DOHH2 (cell line): ENCODE results near the gene SIPA1.

ENCODE experiments used
- H3F3A ChIP-seq: fragments of 200-600 bp; sonication (generic), shearing (Covaris generic); 2 replicates; pipeline ENCODE4 v1.6.0; 2016; ENCODE audit warnings: antibody characterized with exemption, mild to moderate bottlenecking; ENCODE audit not compliant: control insufficient read depth, insufficient read depth
- H3K27ac ChIP-seq: fragments of 200-600 bp; sonication (generic); 2 replicates; pipeline ENCODE4 v1.5.1; 2014; ENCODE audit warnings: low read depth, mild to moderate bottlenecking, low read length, moderate library complexity
- H3K27me3 ChIP-seq: fragments of 200-600 bp; sonication (generic); 2 replicates; pipeline ENCODE4 v1.6.1; 2014; ENCODE audit warnings: mild to moderate bottlenecking, low read length, mixed read lengths; ENCODE audit not compliant: control insufficient read depth
- H3K36me3 ChIP-seq: fragments of 200-600 bp; sonication (generic); 2 replicates; pipeline ENCODE4 v1.6.1; 2014; ENCODE audit warnings: mild to moderate bottlenecking, low read length, moderate library complexity, mixed read lengths; ENCODE audit not compliant: control insufficient read depth
- H3K4me1 ChIP-seq: fragments of 200-600 bp; sonication (generic); 2 replicates; pipeline ENCODE4 v1.6.1; 2014; ENCODE audit warnings: mild to moderate bottlenecking, low read length, mixed read lengths; ENCODE audit not compliant: control insufficient read depth
- H3K4me2 ChIP-seq: fragments of 200-600 bp; sonication (generic); 2 replicates; pipeline ENCODE4 v1.6.0; 2014; ENCODE audit warnings: mild to moderate bottlenecking, low read length, moderate library complexity
- H3K4me3 ChIP-seq: fragments of 200-600 bp; sonication (generic); 2 replicates; pipeline ENCODE4 v1.5.1; 2014; ENCODE audit warnings: mild to moderate bottlenecking, low read length, mixed read lengths
- H3K79me2 ChIP-seq: fragments of 200-600 bp; sonication (generic); 2 replicates; pipeline ENCODE4 v1.6.1; 2014; ENCODE audit warnings: mild to moderate bottlenecking, low read length, mixed read lengths; ENCODE audit not compliant: control insufficient read depth
- H3K9me2 ChIP-seq: fragments of 200-600 bp; sonication (generic); replicated peaks from 2 replicates; pipeline ENCODE4 v1.6.1; 2014; ENCODE audit warnings: mild to moderate bottlenecking, low read length, mixed read lengths; ENCODE audit not compliant: control insufficient read depth
- H3K9me3 ChIP-seq: fragments of 200-600 bp; sonication (generic); 2 replicates; pipeline ENCODE4 v1.6.1; 2014; ENCODE audit warnings: antibody characterized with exemption, low read length, mixed read lengths; ENCODE audit not compliant: control insufficient read depth, insufficient read depth
- H4K20me1 ChIP-seq: fragments of 200-600 bp; sonication (generic); 2 replicates; pipeline ENCODE4 v1.6.0; 2014; ENCODE audit warnings: low read depth, mild to moderate bottlenecking, antibody characterized with exemption, low read length, moderate library complexity; ENCODE audit not compliant: control insufficient read depth, insufficient read depth
- CTCF ChIP-seq: fragments of 200-600 bp; sonication (generic); IDR thresholded peaks from one replicate; pipeline ENCODE4 v1.5.1; 2014; ENCODE audit warnings: antibody characterized with exemption, mild to moderate bottlenecking, low read depth, low read length; ENCODE audit not compliant: poor library complexity, severe bottlenecking
- EZH2phosphoT487 ChIP-seq: fragments of 200-600 bp; sonication (generic); IDR thresholded peaks from 2 replicates; pipeline ENCODE4 v1.6.1; 2017; ENCODE audit warnings: borderline replicate concordance, mild to moderate bottlenecking, antibody characterized with exemption, low read length, moderate library complexity, mixed read lengths

The SIPA1 gene

GRCh38 chr11:65661599-65662246, 23.8 kb downstream of the SIPA1 start:
- Histone ChIP-seq H3F3A (peaks cover 8% of the 10 kb centered on the region; the same call in 1 of the 2 replicates), H3K79me2 (peaks cover 37% of the 10 kb centered on the region), H3K4me1 (peaks cover 10% of the 10 kb centered on the region), H4K20me1 (peaks cover 12% of the 10 kb centered on the region), H3K4me3 (peak overlapping the region; percentile 96), H3K9me2 (no peaks in the 10 kb centered on the region), H3K36me3 (peaks cover 54% of the 10 kb centered on the region), H3K9me3 (no peaks in the 10 kb centered on the region), H3K27ac (0 out of 2 replicates have a peak overlapping the region, but pooled peaks have one; percentile 16), H3K4me2 (peak overlapping the region; percentile 98), H3K27me3 (no peaks in the 10 kb centered on the region)
- TF ChIP-seq CTCF (no peak), EZH2phosphoT487 (no peak)

- Histone ChIP-seq H3K36me3 (peaks cover 48% of the 10 kb centered on the region), H3K79me2 (peaks cover 37% of the 10 kb centered on the region), H3K9me2 (no peaks in the 10 kb centered on the region), H3K4me1 (peaks cover 10% of the 10 kb centered on the region), H3K27me3 (no peaks in the 10 kb centered on the region), H3K4me2 (peak overlapping the region; percentile 98), H3K4me3 (peak overlapping the region; percentile 96), H4K20me1 (peaks cover 12% of the 10 kb centered on the region), H3K9me3 (no peaks in the 10 kb centered on the region), H3K27ac (0 out of 2 replicates have a peak overlapping the region, but pooled peaks have one; percentile 16), H3F3A (peaks cover 8% of the 10 kb centered on the region; the same call in 1 of the 2 replicates)
- TF ChIP-seq CTCF = no peak
- no peak for TF ChIP-seq EZH2phosphoT487
Observed at GRCh38 chr11:65662247-65662798, 24.4 kb downstream of the SIPA1 start.

GRCh38 chr11:65662799-65663638, 25.1 kb downstream of the SIPA1 start, which contains the start of gene RELA:
TSS of gene RELA (minus strand) at chr11:65662916. CDS start at chr11:65662832, 84 bp downstream.
- H3K36me3 ChIP-seq = peaks cover 41% of the 10 kb centered on the region

More at GRCh38 chr11:65662799-65663638, 25.1 kb downstream of the SIPA1 start, which contains the start of gene RELA:
- peaks cover 8% of the 10 kb centered on the region; the same call in 1 of the 2 replicates for H3F3A ChIP-seq
- no peaks in the 10 kb centered on the region for H3K9me2 ChIP-seq
- TF ChIP-seq EZH2phosphoT487 (no peak), CTCF (no peak)
- H3K79me2 ChIP-seq = peaks cover 37% of the 10 kb centered on the region
- H4K20me1 ChIP-seq = peaks cover 12% of the 10 kb centered on the region
- peak within 1 kb of the TSS; percentile 96 for H3K4me3 ChIP-seq
- peaks cover 10% of the 10 kb centered on the region for H3K4me1 ChIP-seq
- peak within 1 kb of the TSS; percentile 79 for H3K27ac ChIP-seq
- no peaks in the 10 kb centered on the region for H3K9me3 ChIP-seq
- no peaks in the 10 kb centered on the region for H3K27me3 ChIP-seq
- H3K4me2 ChIP-seq = peak within 1 kb of the TSS; percentile 98
